GM21381 (cell line): ENCODE measurements around the gene SHC1.

Experiments used
- ATAC-seq: cut with Tn5 transposase; IDR thresholded peaks from one replicate; pipeline ENCODE4 v1.9.1; 2021; ENCODE audit warnings: mild to moderate bottlenecking, moderate library complexity; ENCODE audit not compliant: unreplicated experiment

SHC1 gene

GRCh38 chr1:154974808-154975408 is 4.4 kb upstream of the SHC1 start:
- ATAC-seq, result peak; percentile 36

GRCh38 chr1:154974102-154974807 is 3.7 kb upstream of the SHC1 start, which contains the start of gene CKS1B:
CKS1B (plus strand) TSS chr1:154974681; CDS start chr1:154974746, 65 bp downstream.
- peak; percentile 76 for ATAC-seq

GRCh38 chr1:154973344-154974101 is 3.0 kb upstream of the SHC1 start:
- ATAC-seq, result no peak

- ATAC-seq, result no peak
Observed at GRCh38 chr1:154972517-154973343, 2.2 kb upstream of the SHC1 start.

GRCh38 chr1:154972213-154972516 is 1.6 kb upstream of the SHC1 start:
- ATAC-seq, result no peak

- ATAC-seq, result no peak
Observed at GRCh38 chr1:154971341-154971998, 923 bp upstream of the SHC1 start.

- no peak for ATAC-seq
Observed at GRCh38 chr1:154969860-154970452, 591 bp downstream of the SHC1 start.

- no peak for ATAC-seq
Observed at GRCh38 chr1:154969246-154969645, 1.3 kb downstream of the SHC1 start.

- no peak for ATAC-seq
Observed at GRCh38 chr1:154968731-154969130, 1.8 kb downstream of the SHC1 start.

- ATAC-seq, result no peak
Observed at GRCh38 chr1:154967331-154967950, 3.1 kb downstream of the SHC1 start.

GRCh38 chr1:154966111-154966510 is 4.4 kb downstream of the SHC1 start:
- no peak for ATAC-seq

- no peak for ATAC-seq
Observed at GRCh38 chr1:154964359-154964758, 6.2 kb downstream of the SHC1 start.

GRCh38 chr1:154963643-154964042 is 6.9 kb downstream of the SHC1 start:
- ATAC-seq, result no peak

GRCh38 chr1:154962795-154963330 is 7.7 kb downstream of the SHC1 start:
- ATAC-seq, result no peak

GRCh38 chr1:154962156-154962749 is 8.3 kb downstream of the SHC1 start:
- no peak for ATAC-seq

- peak; percentile 70 for ATAC-seq
Observed at GRCh38 chr1:154961207-154962155, 9.1 kb downstream of the SHC1 start, which contains the start of gene PYGO2. PYGO2 (minus strand) TSS chr1:154961782; CDS start chr1:154961576, 206 bp downstream.

GRCh38 chr1:154960446-154961136 is 10.0 kb downstream of the SHC1 start:
- ATAC-seq, result no peak
